CD14-positive monocyte (primary cell): ENCODE results near the gene MPND. TPM values are rescaled to one million over a fixed set of nuclear protein-coding genes. Genes with fewer than 3 reads are reported as not detected.

Experiments used
- DNase-seq, 3 donors: peaks; one replicate each; pipeline ENCODE4 v3.0.0-alpha.2; 2011 to 2022
- H2AFZ ChIP-seq: 2 replicates; pipeline ENCODE4 v1.6.0; 2012; ENCODE audit warnings: mild to moderate bottlenecking, low read depth, low read length, inconsistent platforms; ENCODE audit not compliant: insufficient read depth, poor library complexity, severe bottlenecking
- H3K27ac ChIP-seq, 2 donors: 1 replicate in 1 of 2; 2 replicates in 1 of 2; pipeline ENCODE4 v1.5.1; 2012 to 2013; ENCODE audit warnings: low read length in 2 of 2, control low read depth in 1 of 2, inconsistent platforms in 1 of 2, low read depth in 1 of 2, mild to moderate bottlenecking in 1 of 2
- H3K27me3 ChIP-seq, 2 donors: one replicate each; pipeline versions ENCODE4 v1.6.0 to v1.6.1; 2011 to 2013; ENCODE audit warnings: low read length in 2 of 2; ENCODE audit not compliant: control insufficient read depth in 2 of 2, insufficient read depth in 2 of 2
- H3K36me3 ChIP-seq, 2 donors: replicated peaks in 1 of 2; 1 replicate in 1 of 2; 2 replicates in 1 of 2; pipeline versions ENCODE4 v1.5.1 to v1.6.1; 2012 to 2013; ENCODE audit warnings: low read length in 2 of 2, control low read depth in 1 of 2, inconsistent platforms in 1 of 2, mild to moderate bottlenecking in 1 of 2; ENCODE audit not compliant: insufficient read depth in 2 of 2, control insufficient read depth in 1 of 2
- H3K4me1 ChIP-seq, 2 donors: 1 replicate in 1 of 2; 2 replicates in 1 of 2; pipeline versions ENCODE4 v1.5.1 to v1.6.1; 2012 to 2013; ENCODE audit warnings: low read length in 2 of 2, control low read depth in 1 of 2, inconsistent platforms in 1 of 2, mild to moderate bottlenecking in 1 of 2, moderate library complexity in 1 of 2; ENCODE audit not compliant: insufficient read depth in 2 of 2, control insufficient read depth in 1 of 2
- H3K4me2 ChIP-seq: replicated peaks from 2 replicates; pipeline ENCODE3; 2012; ENCODE audit warnings: low read length, moderate library complexity, mild to moderate bottlenecking; ENCODE audit not compliant: poor library complexity, severe bottlenecking; ENCODE audit errors: extremely low read depth
- H3K4me3 ChIP-seq, 3 experiments: fragments of 200-600 bp in 1 of 3; sonication (generic) in 1 of 3; replicated peaks in 1 of 3; 1 replicate in 2 of 3; 2 replicates in 1 of 3; pipeline ENCODE4 v1.5.1; 2011 to 2013; ENCODE audit warnings: low read length in 3 of 3, mild to moderate bottlenecking in 3 of 3, control low read depth in 2 of 3, low read depth in 2 of 3, inconsistent platforms in 1 of 3, moderate library complexity in 1 of 3
- H3K79me2 ChIP-seq: 2 replicates; pipeline ENCODE4 v1.6.0; 2012; ENCODE audit warnings: mild to moderate bottlenecking, control low read depth, inconsistent platforms, low read length, moderate library complexity; ENCODE audit not compliant: insufficient read depth
- H3K9ac ChIP-seq: 2 replicates; pipeline ENCODE4 v1.6.0; 2017; ENCODE audit warnings: low read length, mild to moderate bottlenecking; ENCODE audit not compliant: insufficient read depth, poor library complexity, severe bottlenecking
- H3K9me3 ChIP-seq, 2 donors: replicated peaks in 1 of 2; 1 replicate in 1 of 2; 2 replicates in 1 of 2; pipeline versions ENCODE4 v1.5.1 to v1.6.1; 2012 to 2013; ENCODE audit warnings: low read length in 2 of 2, control low read depth in 1 of 2; ENCODE audit not compliant: control insufficient read depth in 1 of 2, insufficient read depth in 1 of 2
- H4K20me1 ChIP-seq: 2 replicates; pipeline ENCODE4 v1.6.0; 2012; ENCODE audit warnings: mild to moderate bottlenecking, low read length, control low read depth, moderate library complexity; ENCODE audit not compliant: insufficient read depth
- H3K27ac Mint-ChIP-seq, 7 donors: one replicate each; pipeline ENCODE4 v1.8.0; 2020; ENCODE audit warnings: mild to moderate bottlenecking in 7 of 7, mixed read lengths in 7 of 7, moderate library complexity in 6 of 7, inconsistent platforms in 2 of 7
- H3K27me3 Mint-ChIP-seq, 3 donors: one replicate each; pipeline ENCODE4 v1.8.0; 2021 to 2022; ENCODE audit warnings: low read depth in 3 of 3, mild to moderate bottlenecking in 3 of 3, mixed read lengths in 3 of 3, moderate library complexity in 3 of 3, inconsistent platforms in 1 of 3
- H3K36me3 Mint-ChIP-seq, 2 donors: one replicate each; pipeline ENCODE4 v1.8.0; 2020; ENCODE audit warnings: mixed read lengths in 2 of 2, inconsistent platforms in 1 of 2, mild to moderate bottlenecking in 1 of 2
- H3K4me1 Mint-ChIP-seq: one replicate; pipeline ENCODE4 v1.8.0; 2020; ENCODE audit warnings: mild to moderate bottlenecking, mixed read lengths
- H3K4me3 Mint-ChIP-seq, 2 donors: one replicate each; pipeline ENCODE4 v1.8.0; 2020; ENCODE audit warnings: mild to moderate bottlenecking in 2 of 2, mixed read lengths in 2 of 2, moderate library complexity in 1 of 2
- H3K9me3 Mint-ChIP-seq, 7 donors: one replicate each; pipeline ENCODE4 v1.8.0; 2020 to 2022; ENCODE audit warnings: mixed read lengths in 7 of 7, mild to moderate bottlenecking in 6 of 7, moderate library complexity in 6 of 7, inconsistent platforms in 2 of 7
- WGBS: methylation state at CpG from one replicate; pipeline ENCODE4 v1.1.5; 2013; ENCODE audit warnings: missing lambda C conversion rate; ENCODE audit not compliant: insufficient coverage; 5-methylcytosine and 5-hydroxymethylcytosine counted together
- intact Hi-C, 2 donors: fragments of 100-400 bp; cut with micrococcal nuclease; formaldehyde crosslinking; loops; one replicate each; pipeline versions ENCODE4 v1.15.0 to v1.15.1; 2023
- polyA plus RNA-seq, 3 donors: library from polyadenylated mRNA; depleted of rRNA in 1 of 3; unstranded in 2 of 3; stranded (reverse) in 1 of 3; fragments of 300-500 nt in 2 of 3; fragments of >200 nt in 1 of 3; fragmentation: Illumina TruSeq in 2 of 3; gene quantifications; 1 replicate in 2 of 3; 2 replicates in 1 of 3; pipeline ENCODE4 v1.2.3, GENCODE V29; 2012 to 2021
- TF ChIP-seq, protein P1 (sequence below): fragments of 200-600 bp; IDR thresholded peaks from one replicate; pipeline ENCODE4 v1.8.0; 2022; ENCODE audit warnings: antibody characterized with exemption, mild to moderate bottlenecking

The MPND gene
- polyA plus RNA-seq, 3 donors: 6.5 to 15.9 (median 7.0) TPM

- H4K20me1 ChIP-seq: no peaks in the 10 kb centered on the region
- whole genome bisulfite sequencing: 78% methylated on average over 6 of the region's 14 CpGs
- H3K79me2 ChIP-seq: no peaks in the 10 kb centered on the region
- Mint-ChIP-seq H3K36me3 (no peaks in the 10 kb centered on the region), H3K27me3 (peaks cover 0 to 2% (median 0%) of the 10 kb centered on the region in 3 donors), H3K4me3 (no peak overlapping the region), H3K27ac (peak overlapping the region in 1 of 7 donors; percentile 64), H3K4me1 (no peaks in the 10 kb centered on the region), H3K9me3 (peaks cover 0 to 2% (median 0%) of the 10 kb centered on the region in 7 donors)
- no peaks in the 10 kb centered on the region for H3K36me3 ChIP-seq
- H3K9ac ChIP-seq: no peak overlapping the region
- no peaks in the 10 kb centered on the region for H3K4me1 ChIP-seq
- H3K9me3 ChIP-seq: no peaks in the 10 kb centered on the region
- H3K27me3 ChIP-seq: no peaks in the 10 kb centered on the region
- no peak for DNase-seq
- H3K4me3 ChIP-seq: no peak overlapping the region
- H3K27ac ChIP-seq: no peak overlapping the region
- TF ChIP-seq, protein P1, sequence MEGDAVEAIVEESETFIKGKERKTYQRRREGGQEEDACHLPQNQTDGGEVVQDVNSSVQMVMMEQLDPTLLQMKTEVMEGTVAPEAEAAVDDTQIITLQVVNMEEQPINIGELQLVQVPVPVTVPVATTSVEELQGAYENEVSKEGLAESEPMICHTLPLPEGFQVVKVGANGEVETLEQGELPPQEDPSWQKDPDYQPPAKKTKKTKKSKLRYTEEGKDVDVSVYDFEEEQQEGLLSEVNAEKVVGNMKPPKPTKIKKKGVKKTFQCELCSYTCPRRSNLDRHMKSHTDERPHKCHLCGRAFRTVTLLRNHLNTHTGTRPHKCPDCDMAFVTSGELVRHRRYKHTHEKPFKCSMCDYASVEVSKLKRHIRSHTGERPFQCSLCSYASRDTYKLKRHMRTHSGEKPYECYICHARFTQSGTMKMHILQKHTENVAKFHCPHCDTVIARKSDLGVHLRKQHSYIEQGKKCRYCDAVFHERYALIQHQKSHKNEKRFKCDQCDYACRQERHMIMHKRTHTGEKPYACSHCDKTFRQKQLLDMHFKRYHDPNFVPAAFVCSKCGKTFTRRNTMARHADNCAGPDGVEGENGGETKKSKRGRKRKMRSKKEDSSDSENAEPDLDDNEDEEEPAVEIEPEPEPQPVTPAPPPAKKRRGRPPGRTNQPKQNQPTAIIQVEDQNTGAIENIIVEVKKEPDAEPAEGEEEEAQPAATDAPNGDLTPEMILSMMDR: no peak
- no peak overlapping the region for H2AFZ ChIP-seq
- H3K4me2 ChIP-seq: no peak overlapping the region
- intact Hi-C loops: no loop called here
Measured at GRCh38 chr19:4295972-4296771, 47.2 kb upstream of the MPND start.

DNA sequence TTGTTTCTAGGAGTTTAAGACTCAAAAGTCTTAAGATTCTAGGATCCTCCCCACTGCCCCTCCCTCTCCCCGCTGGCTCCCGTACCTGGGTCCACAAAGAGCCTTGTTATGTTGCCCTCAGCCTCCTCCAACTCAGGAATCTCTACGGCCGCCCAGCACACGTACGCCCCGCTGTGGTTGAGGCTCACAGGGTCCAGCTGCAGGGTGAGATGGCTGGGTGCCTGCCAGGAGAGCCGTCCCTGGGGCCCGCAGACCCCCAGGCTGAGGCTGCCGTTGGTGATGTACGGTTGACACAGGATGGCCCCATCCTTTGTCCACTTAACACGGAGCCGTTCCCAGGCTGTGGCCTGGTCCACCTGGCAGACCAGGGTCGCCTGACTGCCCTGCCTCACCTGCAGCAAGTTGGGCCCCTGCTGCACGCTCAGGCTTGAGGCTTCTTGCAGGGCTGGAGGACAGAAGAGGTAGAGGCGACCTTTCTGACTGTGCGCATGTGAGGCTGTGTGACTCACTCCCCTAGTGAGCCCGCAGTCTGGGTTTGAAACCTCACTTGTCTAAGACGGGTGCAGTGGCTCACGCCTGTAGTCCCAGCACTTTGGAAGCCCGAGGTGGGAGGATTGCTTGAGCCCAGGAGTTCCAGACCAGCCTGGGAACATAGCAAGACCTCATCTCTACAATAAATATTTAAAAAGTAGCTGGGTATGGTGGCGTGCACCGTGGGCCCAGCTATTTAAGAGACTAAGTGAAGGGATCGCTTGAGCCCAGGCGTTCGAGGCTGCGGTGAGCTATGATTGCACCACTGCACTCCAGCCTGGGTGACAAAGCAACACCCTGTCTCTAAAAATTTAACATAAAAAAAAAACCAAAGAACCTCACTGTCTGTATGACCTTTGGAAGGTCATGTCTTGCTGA lies 45.2 kb upstream of the MPND start:
- no peak for DNase-seq
- Histone ChIP-seq H3K9me3 (no peaks in the 10 kb centered on the region), H3K4me1 (no peaks in the 10 kb centered on the region), H3K79me2 (no peaks in the 10 kb centered on the region), H3K4me3 (no peak overlapping the region), H3K27me3 (no peaks in the 10 kb centered on the region), H3K9ac (no peak overlapping the region), H3K27ac (no peak overlapping the region), H4K20me1 (no peaks in the 10 kb centered on the region), H3K36me3 (no peaks in the 10 kb centered on the region), H3K4me2 (no peak overlapping the region), H2AFZ (no peak overlapping the region)
- Mint-ChIP-seq H3K27me3 (peaks cover 0 to 4% (median 3%) of the 10 kb centered on the region in 3 donors), H3K36me3 (no peaks in the 10 kb centered on the region), H3K4me1 (peaks cover 7% of the 10 kb centered on the region), H3K4me3 (no peak overlapping the region), H3K27ac (no peak overlapping the region), H3K9me3 (peaks cover 0 to 2% (median 0%) of the 10 kb centered on the region in 7 donors)
- TF ChIP-seq, protein P1: no peak
- 91% methylated on average over 21 of the region's 27 CpGs for WGBS
- intact Hi-C loops: no loop called here
